ENCODE results near the gene SULF2. TPM values are rescaled to one million over a fixed set of nuclear protein-coding genes. Genes with fewer than 3 reads are reported as not detected.

Gene SULF2
- total RNA-seq, 1 experiment from 2014 or later: 3.9 TPM

DNA sequence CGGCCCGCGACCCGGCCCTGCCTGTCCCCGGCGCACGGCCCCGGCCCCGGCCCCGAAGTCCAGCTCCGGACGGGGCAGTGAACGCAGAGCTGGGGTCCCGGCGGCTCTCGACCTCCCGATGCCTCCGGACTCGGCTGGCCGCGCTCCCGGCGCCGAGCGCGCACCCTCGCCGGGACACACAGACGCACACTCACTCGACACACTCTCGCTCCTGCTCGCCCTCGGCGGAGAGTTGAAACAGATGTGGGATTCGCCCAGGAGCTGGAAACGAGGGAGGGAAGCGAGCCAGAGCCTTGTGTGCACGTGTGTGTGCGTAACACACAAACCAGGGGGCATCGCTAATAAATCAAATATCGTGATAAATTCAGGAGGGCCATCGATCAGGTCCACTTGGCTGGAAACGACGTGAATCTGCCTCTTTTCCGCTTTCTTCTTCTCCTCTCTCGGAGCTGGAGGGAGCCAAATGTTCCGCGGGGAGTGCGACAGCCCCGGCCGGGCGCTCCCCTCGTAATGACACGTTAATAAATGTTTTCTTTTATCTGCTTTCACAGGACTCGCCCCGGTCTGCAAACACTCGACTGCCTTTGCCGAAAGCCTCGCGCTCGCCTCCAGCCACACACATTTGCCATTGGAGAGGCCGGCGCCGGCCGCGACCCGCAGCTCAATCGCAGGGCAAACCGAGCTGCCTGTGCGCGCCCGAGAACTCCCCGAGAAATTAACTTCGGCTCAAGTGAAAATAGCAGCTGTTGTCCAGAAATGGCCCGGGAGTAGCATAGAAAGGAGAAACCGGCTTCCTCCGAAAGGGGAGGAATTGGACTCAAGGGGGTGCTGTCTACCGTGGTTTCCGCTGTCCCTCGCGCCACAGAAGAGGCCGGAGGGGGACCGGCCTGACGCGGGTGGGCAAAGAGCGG lies 828 bp upstream of the SULF2 start:
- DNase-seq (ENCODE audit: extremely low read depth, low read depth): peak; percentile 59

DNA sequence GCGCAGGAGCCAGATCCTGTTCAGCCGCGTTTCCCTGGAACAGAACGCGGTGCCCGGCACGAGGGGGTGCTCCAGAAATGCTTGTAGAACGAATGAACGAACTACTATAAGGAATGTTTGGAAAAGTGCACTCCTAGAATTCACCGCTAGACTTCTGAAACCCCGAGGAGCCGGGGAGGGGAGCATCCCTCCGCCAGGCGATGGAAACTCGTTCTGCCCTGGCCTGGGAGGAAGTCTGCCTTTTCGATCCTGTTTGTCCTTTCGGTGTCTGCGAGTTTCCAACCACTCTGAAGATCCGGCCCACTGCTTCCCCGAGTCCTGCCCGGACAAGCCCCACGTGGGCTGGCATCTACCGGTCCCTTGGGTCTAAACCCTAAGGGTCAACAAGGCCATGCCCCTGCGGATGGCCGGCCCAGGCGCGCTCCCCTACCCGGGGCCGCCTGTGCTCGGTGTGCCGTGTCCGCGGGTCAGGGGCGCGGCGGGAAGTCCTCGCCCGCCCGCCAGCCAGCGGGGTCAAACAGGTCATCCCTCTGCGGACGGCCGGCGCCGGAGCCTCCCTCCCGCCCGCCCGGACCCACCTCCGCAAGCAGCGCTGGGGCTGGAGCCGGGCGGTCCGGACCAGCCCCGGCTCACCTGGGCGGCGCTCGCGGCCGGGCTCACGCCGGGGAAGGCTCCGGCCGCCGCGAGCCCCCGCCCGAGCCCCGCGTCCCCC lies 526 bp downstream of the SULF2 start:
- DNase-seq (ENCODE audit: extremely low read depth, low read depth): peak; percentile 9

DNA sequence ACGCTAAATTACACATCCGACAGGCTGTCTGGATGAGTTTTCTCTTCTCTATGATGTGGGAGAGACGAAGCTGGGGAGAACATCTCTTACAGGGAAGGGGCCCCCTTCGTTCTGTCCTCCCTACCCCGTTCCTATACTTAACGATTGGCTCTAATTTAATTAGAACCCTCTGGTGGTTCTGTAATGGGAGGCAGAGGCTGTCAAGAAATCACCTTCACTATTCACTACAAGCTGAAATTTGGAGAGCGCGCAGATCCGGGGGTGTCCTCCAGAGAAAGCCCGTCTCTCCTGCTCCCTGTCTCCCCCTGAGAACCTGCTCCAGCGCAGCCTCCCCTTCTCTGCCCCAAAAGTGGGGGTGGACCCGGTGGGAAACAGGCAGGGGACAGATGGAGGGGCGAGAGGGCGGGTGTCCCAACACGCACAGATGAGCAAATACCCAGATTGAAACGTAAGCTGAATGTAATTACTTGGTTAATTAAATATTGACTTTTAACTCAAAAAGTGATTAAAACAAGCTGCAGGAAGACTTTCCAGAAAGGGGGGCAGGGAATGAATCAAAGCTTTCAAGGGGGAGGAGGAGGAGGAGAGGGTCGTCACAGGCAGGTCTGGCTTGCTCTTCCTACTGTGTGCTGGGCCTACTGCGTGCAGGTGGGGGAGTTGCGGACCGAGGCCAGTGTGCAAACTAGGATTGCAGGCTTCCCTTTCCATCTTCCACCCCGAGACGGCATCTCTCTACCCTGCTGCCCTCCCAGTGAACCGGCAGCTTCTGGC lies 1.3 kb downstream of the SULF2 start:
- no peak for DNase-seq (ENCODE audit: extremely low read depth, low read depth)

DNA sequence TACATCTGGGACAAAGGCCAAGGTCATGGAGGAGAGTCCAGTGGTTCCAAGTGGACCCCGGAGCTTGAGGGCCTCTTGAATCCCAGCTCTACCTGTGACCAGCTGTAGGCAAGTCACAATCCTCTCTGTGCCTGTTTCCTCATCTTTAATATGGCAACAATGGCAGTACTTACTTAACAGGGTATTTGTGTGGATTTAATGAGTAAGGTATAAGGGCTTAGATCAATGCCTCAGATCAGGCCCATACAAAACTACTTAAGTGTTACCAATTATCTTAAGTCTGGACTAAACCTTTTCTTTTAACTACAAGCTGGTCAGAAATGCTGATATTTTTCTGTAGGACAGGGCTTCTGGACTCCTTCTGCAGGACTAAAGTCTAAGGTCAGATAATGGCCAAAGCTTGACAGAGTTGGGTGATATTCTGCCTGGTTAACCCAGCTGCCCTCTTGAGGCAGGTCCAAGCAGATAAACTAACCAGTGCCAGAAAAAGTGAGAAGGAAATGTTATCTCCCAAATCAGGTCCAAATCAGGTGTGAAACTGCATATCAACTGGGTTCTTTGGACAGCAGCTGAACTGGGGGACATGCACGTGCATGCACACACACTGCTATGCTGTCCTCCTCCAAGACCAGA lies 2.2 kb downstream of the SULF2 start:
- DNase-seq (ENCODE audit: extremely low read depth, low read depth): no peak

DNA sequence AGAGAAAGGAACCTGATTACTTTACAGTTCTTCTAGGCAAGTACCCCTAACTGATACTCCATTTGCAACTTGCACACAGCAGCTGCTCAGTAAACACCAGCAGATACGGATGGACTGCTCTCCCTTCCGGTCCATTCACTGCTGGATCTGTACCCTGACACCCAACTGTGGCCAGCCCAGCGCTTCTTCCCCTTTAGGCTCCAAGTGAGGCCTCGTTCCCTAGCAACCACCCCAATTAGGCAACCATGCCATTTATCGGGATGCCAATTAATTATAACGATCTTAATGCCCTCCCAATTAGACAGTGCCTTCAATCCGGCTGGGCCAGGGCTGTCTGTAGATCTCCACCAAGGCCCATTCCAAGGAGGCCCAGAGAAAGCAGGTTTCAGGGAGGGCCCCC lies 3.2 kb downstream of the SULF2 start:
- DNase-seq (ENCODE audit: extremely low read depth, low read depth): no peak

DNA sequence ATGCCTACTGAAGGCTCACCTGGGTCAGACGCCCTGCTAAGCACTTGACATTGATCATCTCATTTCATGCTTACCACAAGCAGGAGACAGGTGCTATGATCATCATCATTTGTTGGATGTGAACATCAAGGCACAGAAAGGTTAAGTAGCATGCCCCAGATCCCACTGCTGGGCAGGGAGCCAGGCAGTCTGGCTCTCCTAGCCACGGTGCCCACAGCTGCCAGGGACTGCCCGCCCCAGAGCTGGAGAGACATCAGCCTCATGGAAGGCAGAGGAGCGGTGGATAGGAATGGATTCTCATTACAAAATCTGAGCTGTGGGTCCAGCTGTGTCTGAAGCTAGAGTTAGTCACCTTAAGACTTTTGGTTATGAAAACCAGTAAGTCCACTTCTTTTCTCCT lies 3.6 kb downstream of the SULF2 start:
- DNase-seq (ENCODE audit: extremely low read depth, low read depth): no peak

DNA sequence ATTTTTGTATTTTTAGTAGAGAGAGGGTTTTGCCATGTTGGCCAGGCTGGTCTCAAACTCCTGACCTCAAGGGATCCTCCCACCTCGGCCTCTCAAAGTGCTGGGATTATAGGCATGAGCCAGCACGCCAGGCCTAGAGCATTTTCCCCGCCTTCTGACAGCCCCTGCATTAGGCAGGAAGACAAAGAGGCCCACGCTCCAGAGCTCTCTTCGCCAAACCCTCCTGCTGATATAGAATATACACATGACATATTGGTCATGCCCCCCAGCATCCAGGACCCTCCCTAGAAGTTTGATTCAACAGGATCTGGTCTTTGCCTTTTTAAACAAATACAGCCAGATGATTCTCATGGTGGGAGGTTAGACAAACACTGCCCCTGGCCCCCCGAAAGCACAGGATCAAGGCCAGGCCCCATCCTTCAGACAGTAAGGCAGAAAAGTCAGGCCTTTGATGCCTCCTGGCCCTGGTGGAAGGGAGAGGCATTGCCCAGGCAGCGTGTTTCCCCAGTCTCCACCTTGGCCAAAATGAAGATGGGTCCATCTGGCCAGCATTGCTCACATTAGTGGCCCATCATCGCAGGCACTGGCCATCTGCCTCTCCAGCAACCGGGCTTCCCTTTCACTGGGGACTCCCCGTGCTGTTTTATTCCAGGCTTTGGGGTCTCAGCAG lies 4.4 kb downstream of the SULF2 start:
- no peak for DNase-seq (ENCODE audit: extremely low read depth, low read depth)

DNA sequence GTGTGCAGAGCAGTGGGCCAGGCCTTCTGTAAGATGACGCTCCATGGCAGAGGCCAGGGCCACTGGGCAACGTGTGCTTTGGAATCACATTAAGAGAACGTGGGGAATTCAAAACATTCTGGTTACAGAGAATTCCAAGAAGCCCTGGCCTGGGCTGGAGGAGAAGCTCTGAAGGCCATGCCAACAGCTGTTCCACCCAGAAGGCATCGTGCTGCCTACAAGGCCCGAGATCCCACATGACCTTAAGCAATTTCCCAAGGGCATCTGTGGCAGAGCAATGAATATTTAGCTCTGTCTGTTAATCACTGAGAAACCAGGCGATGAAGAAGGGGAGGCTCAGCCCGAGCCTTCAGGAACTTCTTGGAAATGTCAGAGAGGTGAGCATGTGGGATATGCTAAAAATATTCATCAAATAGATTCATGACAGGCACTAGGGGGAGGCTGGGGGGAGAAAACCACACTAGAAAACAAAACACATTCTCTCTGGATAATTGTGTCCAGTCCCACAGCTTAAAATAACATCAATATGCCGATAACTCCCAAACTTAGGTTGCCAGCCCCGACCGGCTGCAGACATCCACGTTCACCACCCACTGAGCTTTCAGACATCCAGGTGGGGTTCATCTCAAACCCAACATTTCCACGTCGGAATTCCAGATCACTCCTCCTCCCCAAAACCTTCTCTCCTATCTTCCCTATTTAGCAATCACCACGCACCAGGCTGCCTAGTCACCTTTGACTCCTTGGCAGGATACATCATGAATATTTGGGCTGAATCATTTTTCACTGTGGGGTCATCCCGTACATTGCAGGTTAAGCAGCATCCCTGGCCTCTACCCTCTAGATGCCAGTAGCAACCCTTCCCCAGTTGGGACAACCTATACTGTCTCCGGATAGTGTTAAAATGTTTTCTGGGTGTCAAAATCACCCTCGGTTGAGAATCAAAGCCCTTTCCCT lies 6.6 kb downstream of the SULF2 start:
- DNase-seq (ENCODE audit: extremely low read depth, low read depth): no peak

DNA sequence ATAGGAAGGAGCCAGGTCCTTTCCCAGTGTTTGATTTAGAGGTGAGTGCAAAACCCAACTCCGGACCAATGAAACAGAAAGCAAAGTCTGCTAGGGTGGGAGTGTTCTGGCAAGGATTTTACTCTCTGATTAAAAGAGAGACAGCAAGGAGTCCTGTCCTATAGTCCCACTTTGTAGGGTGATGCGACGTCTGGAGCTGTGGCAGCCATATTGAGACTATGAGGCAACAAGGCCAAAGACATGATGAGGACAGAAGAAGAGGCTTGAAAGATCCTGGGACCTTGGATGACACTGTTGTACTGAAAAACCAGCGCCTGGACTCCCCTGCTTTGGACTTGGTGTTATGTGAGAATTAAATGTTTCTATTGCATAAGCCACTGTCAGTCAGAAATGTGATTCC lies 8.1 kb downstream of the SULF2 start:
- DNase-seq (ENCODE audit: extremely low read depth, low read depth): no peak

DNA sequence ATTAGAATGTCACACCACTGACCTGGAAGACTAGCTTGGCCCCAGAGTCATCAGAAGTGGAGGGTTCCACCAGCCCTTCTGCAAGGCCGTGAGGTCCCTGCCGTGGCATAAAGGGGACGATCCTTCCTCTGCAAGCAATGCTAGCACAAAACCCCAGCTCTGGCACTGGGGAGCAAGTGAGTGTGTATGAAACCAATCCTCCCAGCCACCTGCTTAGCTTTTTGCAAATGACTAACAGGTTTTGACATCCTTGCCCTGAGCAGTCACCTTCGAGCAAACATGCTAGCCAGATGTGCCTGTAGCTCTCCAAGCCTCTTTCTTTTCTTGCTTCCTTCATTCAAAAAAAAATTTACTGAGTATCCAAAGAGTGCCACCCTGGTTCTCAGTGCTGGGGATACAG lies 8.6 kb downstream of the SULF2 start:
- no peak for DNase-seq (ENCODE audit: extremely low read depth, low read depth)

DNA sequence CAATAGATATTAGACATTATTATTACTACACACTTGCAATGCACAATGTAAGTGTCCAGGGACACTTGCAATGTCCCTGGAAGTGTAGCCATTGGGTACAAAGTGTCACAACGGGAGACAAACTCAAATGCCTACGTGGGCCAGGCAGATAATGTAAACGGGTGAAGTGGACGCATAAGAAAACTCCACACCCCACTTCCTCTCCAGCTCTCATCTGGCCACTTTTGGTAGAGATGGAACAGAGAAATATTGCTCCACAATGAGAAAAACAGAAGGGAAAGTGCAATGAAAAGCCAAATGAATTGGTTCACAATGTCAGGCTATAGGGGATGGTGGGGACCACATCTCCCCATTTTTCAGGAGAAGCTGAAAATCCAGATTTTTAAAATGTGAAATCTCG lies 9.4 kb downstream of the SULF2 start:
- DNase-seq (ENCODE audit: extremely low read depth, low read depth): no peak

DNA sequence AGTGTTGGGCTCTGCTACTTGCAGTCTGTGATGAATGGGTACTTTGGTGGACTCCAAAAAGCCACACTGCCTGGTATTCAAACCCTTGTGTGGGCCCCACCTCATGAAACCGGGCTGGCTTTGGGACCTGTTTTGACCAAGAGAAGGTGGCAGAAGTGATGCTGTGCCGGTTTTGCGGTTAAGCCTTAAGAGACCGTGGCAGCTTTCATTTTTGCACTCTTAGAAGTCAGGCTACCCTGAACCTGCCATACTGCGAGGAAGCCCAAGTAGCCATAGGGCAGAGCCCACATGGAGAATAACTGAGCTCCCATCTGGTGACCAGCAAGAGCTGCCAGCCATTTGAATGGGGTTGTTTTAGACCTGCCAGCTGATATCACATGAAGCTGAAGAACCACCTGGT lies 10.2 kb downstream of the SULF2 start:
- DNase-seq (ENCODE audit: extremely low read depth, low read depth): no peak

DNA sequence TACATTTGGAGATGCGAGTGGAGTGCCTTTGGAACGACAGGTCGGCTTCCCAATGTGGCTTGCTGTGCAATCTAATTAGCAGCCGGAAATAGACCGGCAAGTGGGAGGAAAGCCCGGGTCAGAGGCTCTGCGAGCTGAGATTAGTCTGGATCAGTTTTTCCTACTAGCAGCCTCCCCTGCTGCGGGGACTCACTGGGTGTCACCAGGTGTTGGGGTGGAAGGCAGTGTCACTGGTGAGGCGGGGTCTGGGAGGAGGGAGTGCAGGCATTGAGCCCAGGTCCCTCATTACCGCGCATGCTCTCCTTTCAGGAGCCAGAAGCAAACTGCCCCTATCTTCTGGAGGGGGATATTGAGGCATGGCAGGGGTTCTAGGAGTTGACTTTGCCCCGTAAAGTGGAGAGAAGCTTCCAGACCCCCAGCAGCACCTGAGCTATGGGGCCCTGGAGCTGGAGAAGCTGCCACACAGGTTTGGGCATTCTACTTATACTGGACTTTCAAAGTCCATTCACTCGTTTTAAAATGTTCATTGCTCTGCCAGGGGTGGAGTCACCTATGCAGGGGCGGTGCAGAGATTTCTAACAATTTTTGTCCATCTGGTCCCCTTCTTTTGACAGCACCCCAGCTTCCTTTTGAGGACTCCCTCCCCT lies 11.0 kb downstream of the SULF2 start:
- DNase-seq (ENCODE audit: extremely low read depth, low read depth): no peak

DNA sequence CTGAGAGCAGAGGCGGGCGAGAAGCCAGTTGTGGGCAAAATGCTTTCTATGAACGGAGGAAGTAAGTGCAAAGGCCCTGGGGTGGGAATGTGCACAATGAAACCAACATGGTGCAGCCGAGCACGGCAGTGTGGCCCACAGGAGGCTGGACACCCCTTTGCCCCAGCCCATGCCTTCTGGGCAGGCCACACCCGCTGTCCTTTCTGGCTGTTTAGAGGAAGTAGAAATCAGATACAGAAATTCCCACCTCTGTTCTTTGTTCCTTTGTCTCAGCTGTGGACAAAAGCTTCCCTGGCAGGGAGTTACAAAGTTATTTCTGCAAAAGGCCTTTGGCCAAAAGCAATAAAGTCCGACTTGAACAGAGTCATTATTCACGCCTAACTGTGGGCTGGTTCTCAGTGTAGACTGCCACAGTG lies 11.9 kb downstream of the SULF2 start:
- DNase-seq (ENCODE audit: extremely low read depth, low read depth): no peak

DNA sequence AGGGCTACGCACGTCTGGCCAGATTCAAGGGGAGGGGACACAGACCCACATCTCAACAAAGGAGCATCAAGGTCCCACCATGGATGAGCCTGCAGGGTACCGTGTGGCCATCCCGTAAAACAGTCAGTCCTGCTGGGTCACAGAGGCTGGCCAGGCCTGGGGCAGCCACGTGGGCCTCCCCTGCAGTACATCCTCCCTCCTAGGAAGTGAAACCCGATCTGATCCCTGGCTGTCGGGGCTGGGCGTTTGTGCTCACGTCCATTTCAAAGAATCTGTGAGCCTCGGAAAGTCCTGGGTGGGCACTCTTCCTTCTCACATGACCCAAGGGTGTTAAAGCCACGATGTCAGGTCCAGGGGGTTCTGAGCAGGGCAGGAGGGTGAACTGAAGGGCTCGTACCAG lies 14.3 kb downstream of the SULF2 start:
- no peak for DNase-seq (ENCODE audit: extremely low read depth, low read depth)

DNA sequence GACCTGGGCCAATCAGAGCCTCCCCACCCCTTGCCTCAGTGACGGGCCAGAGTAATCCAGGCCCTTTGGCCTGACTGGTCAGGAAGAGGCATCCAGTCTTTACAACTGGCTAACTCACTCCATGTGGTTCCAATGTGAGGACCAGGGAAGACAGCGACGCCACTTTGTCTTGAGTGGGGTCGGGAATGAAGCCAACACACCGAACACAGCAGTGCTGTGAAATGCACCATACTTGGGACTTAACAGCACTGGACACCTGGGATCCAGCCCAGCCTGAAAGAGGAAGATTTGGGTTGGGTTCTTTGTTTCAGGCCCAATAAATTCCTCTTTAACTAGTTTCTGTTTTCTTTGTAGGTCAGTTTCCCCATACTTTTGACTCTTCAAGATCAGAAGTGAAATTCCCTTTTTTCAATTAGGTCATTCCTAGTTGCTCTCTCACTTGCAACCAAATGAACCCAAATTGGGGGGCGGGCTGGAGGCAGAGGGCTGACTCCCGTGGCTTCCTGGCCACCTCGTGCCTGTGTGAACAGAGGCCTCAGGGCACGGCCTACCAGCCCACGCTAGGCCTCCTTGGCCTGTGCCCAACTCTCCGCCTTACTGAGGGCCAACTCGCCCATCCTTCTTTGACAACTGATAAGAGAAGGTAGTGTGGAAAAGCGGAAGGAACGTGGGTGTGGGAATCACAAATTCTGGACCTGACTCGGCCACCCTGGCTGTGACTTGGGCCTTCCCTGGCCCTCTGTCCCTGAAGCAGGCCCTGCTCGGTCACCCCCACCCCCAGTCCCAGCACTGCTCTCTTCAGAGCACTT lies 17.1 kb downstream of the SULF2 start:
- DNase-seq (ENCODE audit: extremely low read depth, low read depth): no peak

DNA sequence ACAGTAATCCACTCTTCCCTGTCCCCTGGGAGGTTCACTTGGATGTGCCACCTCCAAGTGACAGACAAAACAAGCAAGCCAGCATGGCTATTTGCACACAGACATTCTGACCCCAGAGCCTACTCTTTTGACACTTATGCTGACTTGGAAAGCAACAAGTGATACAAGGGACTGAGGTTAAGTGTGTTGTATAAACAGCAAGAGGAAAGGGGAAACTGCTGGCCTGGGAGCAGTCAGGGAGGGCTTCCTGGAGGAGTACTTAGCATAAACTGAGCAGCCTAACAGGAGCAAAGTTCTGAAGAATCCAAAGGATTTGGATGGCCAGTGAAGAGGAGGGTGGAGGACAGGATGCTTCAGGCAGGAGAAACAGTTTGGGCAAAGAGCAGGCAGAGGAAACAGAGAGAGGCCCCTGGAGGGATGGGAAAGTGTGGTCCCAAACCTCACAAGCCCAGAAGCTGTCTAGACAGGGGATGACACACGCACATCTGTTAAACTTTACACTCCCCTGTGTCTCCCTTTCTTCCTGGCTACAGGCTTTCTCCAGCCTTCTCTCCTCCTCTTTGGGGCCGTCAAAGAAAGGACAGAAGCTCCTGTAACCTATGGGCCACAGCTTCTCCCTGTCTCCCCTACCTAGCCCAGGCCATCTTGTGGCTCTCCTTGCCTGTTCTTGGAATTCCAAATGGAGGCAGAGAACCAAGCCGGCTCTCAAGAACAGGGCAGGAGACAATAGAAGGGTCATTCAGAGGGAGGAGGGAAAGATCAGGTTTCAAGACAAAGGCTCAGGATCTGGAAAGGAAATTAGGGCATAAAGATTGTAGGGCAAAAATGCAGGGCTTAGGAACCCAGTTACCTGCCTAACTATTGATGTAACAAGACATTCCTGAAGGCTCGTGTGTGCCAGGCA lies 19.3 kb downstream of the SULF2 start:
- DNase-seq (ENCODE audit: extremely low read depth, low read depth): no peak
